GM12878 (cell line): Measurements from ENCODE around the gene PPP1R14B. TPM values are rescaled to one million over a fixed set of nuclear protein-coding genes. Genes with fewer than 3 reads are reported as not detected.
A peak's percentile ranks its signal among the peaks of the same experiment; 100 is the strongest.

ENCODE experiments used
- ATAC-seq: fragments of 200-7000 bp; cut with Tn5 transposase; 3 replicates; pipeline ENCODE4 v1.9.1; 2020; ENCODE audit warnings: mild to moderate bottlenecking, moderate library complexity
- BruUV-seq: library from RNA; stranded (reverse); fragments of 400-500 nt; replicated peaks from 2 replicates; lab custom pipeline; 2021; lab: Mats Ljungman, UMichigan
- CTCF ChIA-PET: fragments of 300-600 bp; sonication (Branson Sonifier 250); formaldehyde crosslinking; extraction: SDS; loops from one replicate; lab custom pipeline; 2021; ENCODE audit warnings: inconsistent platforms; lab: Yijun Ruan, JAX
- POLR2A ChIA-PET: fragments of 350-600 bp; formaldehyde crosslinking; extraction: SDS; loops from one replicate; lab custom pipeline; 2021; ENCODE audit warnings: inconsistent platforms; lab: Charles Lee
- RAD21 ChIA-PET: fragments of 300-600 bp; sonication (Branson Sonifier 250); formaldehyde crosslinking; loops from one replicate; lab custom pipeline; 2023; ENCODE audit warnings: antibody characterized with exemption; ENCODE audit not compliant: unreplicated experiment; lab: Charles Lee
- SMC1A ChIA-PET: fragments of 300-600 bp; sonication (Branson Sonifier 250); formaldehyde crosslinking; loops from one replicate; lab custom pipeline; 2023; ENCODE audit not compliant: unreplicated experiment, uncharacterized antibody; lab: Charles Lee
- DNase-seq: peaks from one replicate; pipeline ENCODE4 v3.0.0-alpha.2; 2011; ENCODE audit warnings: low read depth, low spot score
- FAIRE-seq: peaks from 3 replicates; lab custom pipeline; 2011; peaks lifted over from hg19 to GRCh38; lab: Jason Lieb, UNC
- H2AFZ ChIP-seq: 2 replicates; pipeline ENCODE4 v1.6.0; 2011; ENCODE audit warnings: low read depth, low read length, control low read depth; ENCODE audit not compliant: control insufficient read depth
- H3K27ac ChIP-seq: 2 replicates; pipeline ENCODE4 v1.5.1; 2011; ENCODE audit warnings: control low read depth; ENCODE audit not compliant: control insufficient read depth, insufficient read depth
- H3K27me3 ChIP-seq, 2 experiments: replicated peaks in 1 of 2; 2 replicates each; pipeline versions ENCODE4 v1.6.0 to v1.6.1; 2011; ENCODE audit warnings: low read length in 1 of 2; ENCODE audit not compliant: control insufficient read depth in 2 of 2, insufficient read depth in 2 of 2
- H3K36me3 ChIP-seq, 2 experiments: 2 replicates each; pipeline ENCODE4 v1.5.1; 2011; ENCODE audit warnings: low read length in 1 of 2; ENCODE audit not compliant: control insufficient read depth in 2 of 2, insufficient read depth in 2 of 2
- H3K4me1 ChIP-seq: 2 replicates; pipeline ENCODE4 v1.6.1; 2011; ENCODE audit warnings: mild to moderate bottlenecking, low read length, moderate library complexity, mixed read lengths; ENCODE audit not compliant: control insufficient read depth, insufficient read depth
- H3K4me2 ChIP-seq: 2 replicates; pipeline ENCODE4 v1.6.0; 2011; ENCODE audit warnings: control low read depth; ENCODE audit not compliant: control insufficient read depth, insufficient read depth
- H3K4me3 ChIP-seq: fragments of 200-600 bp; sonication (generic); 2 replicates; pipeline ENCODE4 v1.5.1; 2016
- H3K79me2 ChIP-seq: 2 replicates; pipeline ENCODE4 v1.6.0; 2011; ENCODE audit warnings: low read length; ENCODE audit not compliant: control insufficient read depth, insufficient read depth
- H3K9ac ChIP-seq: 2 replicates; pipeline ENCODE4 v1.8.0; 2011; ENCODE audit warnings: low read length, control low read depth, mixed read lengths; ENCODE audit not compliant: control insufficient read depth, insufficient read depth
- H3K9me3 ChIP-seq: replicated peaks from 3 replicates; pipeline ENCODE4 v1.5.1; 2011; ENCODE audit warnings: mild to moderate bottlenecking, low read length; ENCODE audit not compliant: control insufficient read depth, insufficient read depth
- H4K20me1 ChIP-seq: 2 replicates; pipeline ENCODE4 v1.6.0; 2011; ENCODE audit not compliant: control insufficient read depth, insufficient read depth
- BACH1 ChIP-seq: fragments of 450-650 bp; IDR thresholded peaks from 2 replicates; pipeline ENCODE4 v1.6.1; 2017; ENCODE audit warnings: mild to moderate bottlenecking, borderline replicate concordance
- EED ChIP-seq: sonication (generic); IDR thresholded peaks from 2 replicates; pipeline ENCODE4 v1.6.1; 2016; ENCODE audit warnings: antibody characterized with exemption, low read depth
- EZH2 ChIP-seq: IDR thresholded peaks from 2 replicates; pipeline ENCODE4 v1.6.1; 2012; ENCODE audit warnings: low read depth, mild to moderate bottlenecking, control low read depth, inconsistent platforms, low read length, borderline replicate concordance; ENCODE audit not compliant: control insufficient read depth
- FOS ChIP-seq: IDR thresholded peaks from 3 replicates; pipeline ENCODE4 v1.6.1; 2011; ENCODE audit warnings: borderline replicate concordance; ENCODE audit not compliant: insufficient read length; ENCODE audit errors: extremely low read depth
- JUND ChIP-seq: IDR thresholded peaks from 2 replicates; pipeline ENCODE4 v1.6.1; 2012; ENCODE audit warnings: low read depth, mild to moderate bottlenecking, low read length, improper control_type of control experiment, moderate library complexity
- MEF2A ChIP-seq: IDR thresholded peaks from 2 replicates; pipeline ENCODE4 v1.6.1; 2011; ENCODE audit warnings: low read depth, mild to moderate bottlenecking, low read length, moderate library complexity; ENCODE audit not compliant: insufficient read depth
- MYC ChIP-seq: IDR thresholded peaks from 2 replicates; pipeline ENCODE4 v1.6.1; 2011; ENCODE audit warnings: mild to moderate bottlenecking, low read length, moderate library complexity, inconsistent platforms; ENCODE audit not compliant: insufficient read depth, insufficient replicate concordance, insufficient read length, severe bottlenecking
- NR2C2 ChIP-seq: IDR thresholded peaks from 2 replicates; pipeline ENCODE4 v1.6.1; 2011; ENCODE audit warnings: borderline replicate concordance, low read depth; ENCODE audit not compliant: control insufficient read depth, insufficient read length
- PAX5 ChIP-seq: IDR thresholded peaks from 2 replicates; pipeline ENCODE4 v1.6.1; 2011; ENCODE audit warnings: low read depth, low read length, borderline replicate concordance
- STAT3 ChIP-seq: IDR thresholded peaks from 2 replicates; pipeline ENCODE4 v1.6.1; 2011; ENCODE audit warnings: low read depth, low read length, improper control_type of control experiment
- SUPT20H ChIP-seq: IDR thresholded peaks from 2 replicates; pipeline ENCODE4 v1.6.1; 2011; ENCODE audit warnings: low read depth, mild to moderate bottlenecking, low read length, moderate library complexity, borderline replicate concordance; ENCODE audit not compliant: control insufficient read depth
- TBL1XR1 ChIP-seq: IDR thresholded peaks from 2 replicates; pipeline ENCODE4 v1.6.1; 2012; ENCODE audit warnings: low read depth, low read length, improper control_type of control experiment
- TCF3 ChIP-seq: IDR thresholded peaks from 2 replicates; pipeline ENCODE4 v1.6.1; 2012; ENCODE audit warnings: low read depth, mild to moderate bottlenecking, low read length, borderline replicate concordance; ENCODE audit not compliant: insufficient read depth
- ZNF274 ChIP-seq: IDR thresholded peaks from one replicate; pipeline ENCODE4 v1.8.0; 2011; ENCODE audit not compliant: insufficient read length, insufficient read depth
- WGBS: methylation state at CpG from one replicate; pipeline ENCODE4 v1.1.6; 2016; ENCODE audit warnings: low lambda C conversion rate; ENCODE audit not compliant: insufficient replicate concordance, insufficient coverage; ENCODE audit errors: missing lambda C conversion rate; 5-methylcytosine and 5-hydroxymethylcytosine counted together
- in situ Hi-C: fragments of 300-500 bp; cut with MboI; formaldehyde crosslinking; loops from 9 replicates; pipeline ENCODE4 v1.14.3; 2018; ENCODE audit warnings: mixed read lengths
- intact Hi-C: fragments of 100-400 bp; cut with micrococcal nuclease; formaldehyde crosslinking; loops from one replicate; pipeline ENCODE4 v1.14.2; 2022; ENCODE audit not compliant: unreplicated experiment
- polyA plus RNA-seq, 11 experiments: library from polyadenylated mRNA; depleted of rRNA in 4 of 11; unstranded in 6 of 11; stranded (reverse) in 5 of 11; fragments of >200 nt; fragmentation: Nextera tagmentation in 4 of 11; fragmentation: Illumina TruSeq in 1 of 11; extraction: Ambion mirVana in 4 of 11; extraction: Trizol in 1 of 11; gene quantifications; 1 replicate in 1 of 11; 2 replicates in 10 of 11; pipeline versions ENCODE4 v1.2.1 to v1.2.3, GENCODE V29; 2011 to 2016; ENCODE audit warnings: inconsistent platforms in 2 of 11, missing spikeins in 2 of 11, low read depth in 1 of 11
- total RNA-seq, 4 experiments: library from RNA; depleted of rRNA in 3 of 4; stranded (reverse); fragments of >200 nt in 3 of 4; fragmentation: Illumina TruSeq in 1 of 4; extraction: Trizol in 1 of 4; gene quantifications; 2 replicates each; pipeline versions ENCODE4 v1.2.1 to v1.2.3, GENCODE V29; 2013 to 2021
- TF ChIP-seq, protein P1 (sequence below): fragments of 450-650 bp; IDR thresholded peaks from 2 replicates; pipeline ENCODE4 v1.6.1; 2016; ENCODE audit warnings: mild to moderate bottlenecking, moderate library complexity, borderline replicate concordance

PPP1R14B gene
- total and polyA plus RNA-seq, 10 of the 15 experiments (the other 5 are each of a cell fraction or from before 2014, with no cell fraction given), result 8.4 to 283 (median 124) TPM

GRCh38 chr11:64206457-64207255, 40.1 kb downstream of the PPP1R14B start, which contains the start of gene FERMT3:
TSS of gene FERMT3 (plus strand) at chr11:64206721. CDS start at chr11:64207365, 644 bp downstream.
- ChIA-PET CTCF (interaction anchor here (0.9 to 9.7 kb wide), 21 partner anchors 12 to 242 kb away, joined by 3 to 238 read pairs (median 9); partner anchors contain the start of genes BAD, CATSPERZ, DNAJC4 and ESRRA), POLR2A (interaction anchor here (0.9 to 5.8 kb wide), 20 partner anchors 9 to 154 kb away, joined by 3 to 85 read pairs (median 12); partner anchors contain the start of genes BAD, CATSPERZ, CCDC88B and ESRRA), SMC1A (interaction anchor here (0.7 to 5.5 kb wide), 19 partner anchors 9 to 125 kb away, joined by 3 to 98 read pairs (median 5); partner anchors contain the start of genes CATSPERZ, ESRRA, FKBP2 and NUDT22), RAD21 (interaction anchor here (0.6 to 6.6 kb wide), 16 partner anchors 9 to 125 kb away, joined by 3 to 125 read pairs (median 10); partner anchors contain the start of genes BAD, CATSPERZ, DNAJC4 and ESRRA)
- intact Hi-C loops, result no loop called here
- Histone ChIP-seq H3K79me2 (peaks cover 39% of the 10 kb centered on the region), H2AFZ (peak within 1 kb of the TSS; percentile 20), H3K27me3 (no peaks in the 10 kb centered on the region), H3K9ac (peak within 1 kb of the TSS; percentile 95), H4K20me1 (no peaks in the 10 kb centered on the region), H3K9me3 (no peaks in the 10 kb centered on the region), H3K27ac (peak within 1 kb of the TSS; percentile 98), H3K4me3 (peak within 1 kb of the TSS; percentile 74), H3K4me1 (peaks cover 26% of the 10 kb centered on the region), H3K36me3 (peaks cover 28 to 33% of the 10 kb centered on the region in 2 experiments), H3K4me2 (peak within 1 kb of the TSS; percentile 76)
- ATAC-seq (peak; percentile 76), DNase-seq (peak; percentile 41), FAIRE-seq (peak; percentile 18)
- in situ Hi-C loops, result no loop called here
- TSS peak; percentile 58 for BruUV-seq
- WGBS, result under 1% methylated on average over 26 of the region's 27 CpGs
- 0 out of 2 replicates have a peak, but pooled peaks have one; percentile 13 for TF ChIP-seq PAX5
- TF ChIP-seq TCF3, result peak; percentile 3; the same call in 1 of the 2 replicates
- TF ChIP-seq TBL1XR1, result no peak
- TF ChIP-seq ZNF274, result no peak
- TF ChIP-seq STAT3, result no peak
- TF ChIP-seq BACH1, result no peak
- TF ChIP-seq MYC, result no peak
- no peak for TF ChIP-seq EED
- TF ChIP-seq, protein P1, sequence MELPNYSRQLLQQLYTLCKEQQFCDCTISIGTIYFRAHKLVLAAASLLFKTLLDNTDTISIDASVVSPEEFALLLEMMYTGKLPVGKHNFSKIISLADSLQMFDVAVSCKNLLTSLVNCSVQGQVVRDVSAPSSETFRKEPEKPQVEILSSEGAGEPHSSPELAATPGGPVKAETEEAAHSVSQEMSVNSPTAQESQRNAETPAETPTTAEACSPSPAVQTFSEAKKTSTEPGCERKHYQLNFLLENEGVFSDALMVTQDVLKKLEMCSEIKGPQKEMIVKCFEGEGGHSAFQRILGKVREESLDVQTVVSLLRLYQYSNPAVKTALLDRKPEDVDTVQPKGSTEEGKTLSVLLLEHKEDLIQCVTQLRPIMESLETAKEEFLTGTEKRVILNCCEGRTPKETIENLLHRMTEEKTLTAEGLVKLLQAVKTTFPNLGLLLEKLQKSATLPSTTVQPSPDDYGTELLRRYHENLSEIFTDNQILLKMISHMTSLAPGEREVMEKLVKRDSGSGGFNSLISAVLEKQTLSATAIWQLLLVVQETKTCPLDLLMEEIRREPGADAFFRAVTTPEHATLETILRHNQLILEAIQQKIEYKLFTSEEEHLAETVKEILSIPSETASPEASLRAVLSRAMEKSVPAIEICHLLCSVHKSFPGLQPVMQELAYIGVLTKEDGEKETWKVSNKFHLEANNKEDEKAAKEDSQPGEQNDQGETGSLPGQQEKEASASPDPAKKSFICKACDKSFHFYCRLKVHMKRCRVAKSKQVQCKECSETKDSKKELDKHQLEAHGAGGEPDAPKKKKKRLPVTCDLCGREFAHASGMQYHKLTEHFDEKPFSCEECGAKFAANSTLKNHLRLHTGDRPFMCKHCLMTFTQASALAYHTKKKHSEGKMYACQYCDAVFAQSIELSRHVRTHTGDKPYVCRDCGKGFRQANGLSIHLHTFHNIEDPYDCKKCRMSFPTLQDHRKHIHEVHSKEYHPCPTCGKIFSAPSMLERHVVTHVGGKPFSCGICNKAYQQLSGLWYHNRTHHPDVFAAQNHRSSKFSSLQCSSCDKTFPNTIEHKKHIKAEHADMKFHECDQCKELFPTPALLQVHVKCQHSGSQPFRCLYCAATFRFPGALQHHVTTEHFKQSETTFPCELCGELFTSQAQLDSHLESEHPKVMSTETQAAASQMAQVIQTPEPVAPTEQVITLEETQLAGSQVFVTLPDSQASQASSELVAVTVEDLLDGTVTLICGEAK, result no peak
- no peak for TF ChIP-seq FOS
- no peak for TF ChIP-seq MEF2A
- no peak for TF ChIP-seq NR2C2
- no peak for TF ChIP-seq EZH2
- no peak for TF ChIP-seq JUND
- no peak for TF ChIP-seq SUPT20H
